Naive thymus-derived CD8-positive, alpha-beta T cell (primary cell): ENCODE measurements around the gene DDX55. TPM values are rescaled to one million over a fixed set of nuclear protein-coding genes. Genes with fewer than 3 reads are reported as not detected.

Experiments
- ATAC-seq, 2 donors: fragments of 150-1000 bp; cut with Tn5 transposase in 1 of 2; sonication (Bioruptor Pico), chemical (Tn5 transposase) in 1 of 2; 1 replicate in 1 of 2; 2 replicates in 1 of 2; pipeline ENCODE4 v1.10.0; 2021; ENCODE audit warnings: mild to moderate bottlenecking in 2 of 2, moderate library complexity in 2 of 2
- POLR2A ChIA-PET: fragments of 350-600 bp; sonication (Branson Sonifier 250); formaldehyde crosslinking; loops from one replicate; lab custom pipeline; 2021; ENCODE audit warnings: antibody characterized with exemption; lab: Charles Lee
- DNase-seq, 10 donors: peaks; one replicate each; pipeline versions ENCODE4 v3.0.0 to v3.0.0-alpha.2; 2020 to 2022
- H3K27ac Mint-ChIP-seq, 10 donors: one replicate each; pipeline ENCODE4 v1.8.0; 2020 to 2022; ENCODE audit warnings: mild to moderate bottlenecking in 10 of 10, mixed read lengths in 10 of 10, moderate library complexity in 4 of 10, inconsistent platforms in 1 of 10
- H3K27me3 Mint-ChIP-seq, 5 donors: one replicate each; pipeline ENCODE4 v1.8.0; 2021 to 2022; ENCODE audit warnings: mixed read lengths in 5 of 5
- H3K36me3 Mint-ChIP-seq, 3 donors: one replicate each; pipeline ENCODE4 v1.8.0; 2020 to 2022; ENCODE audit warnings: mixed read lengths in 3 of 3, mild to moderate bottlenecking in 2 of 3, inconsistent platforms in 1 of 3
- H3K4me1 Mint-ChIP-seq, 4 donors: one replicate each; pipeline ENCODE4 v1.8.0; 2021 to 2022; ENCODE audit warnings: mixed read lengths in 4 of 4
- H3K4me3 Mint-ChIP-seq, 10 donors: one replicate each; pipeline ENCODE4 v1.8.0; 2020 to 2022; ENCODE audit warnings: mild to moderate bottlenecking in 10 of 10, mixed read lengths in 10 of 10, moderate library complexity in 6 of 10, inconsistent platforms in 1 of 10
- H3K9me3 Mint-ChIP-seq, 9 donors: one replicate each; pipeline ENCODE4 v1.8.0; 2020 to 2022; ENCODE audit warnings: mixed read lengths in 9 of 9, mild to moderate bottlenecking in 3 of 9, inconsistent platforms in 1 of 9, moderate library complexity in 1 of 9
- polyA plus RNA-seq, 3 donors: library from polyadenylated mRNA; unstranded; fragments of 300-500 nt; fragmentation: Illumina TruSeq; gene quantifications; one replicate each; pipeline ENCODE4 v1.2.3, GENCODE V29; 2021
- total RNA-seq, 8 experiments: library from RNA in 2 of 8; stranded (reverse) in 2 of 8; gene quantifications; one replicate each; pipeline ENCODE4 v1.2.3 and lab custom pipeline; 2021 to 2026

Gene DDX55
- total and polyA plus RNA-seq, 5 experiments from 2014 or later, result 15.2 to 54.8 (median 24.1) TPM

- peaks cover 0 to 3% (median 0%) of the 10 kb centered on the region in 4 donors for H3K4me1 Mint-ChIP-seq
- POLR2A ChIA-PET, result no interaction called here
Observed at GRCh38 chr12:123617144-123617543, 15.2 kb downstream of the DDX55 start.

GRCh38 chr12:123617580-123617979, 15.7 kb downstream of the DDX55 start:
- H3K36me3 Mint-ChIP-seq, result peaks cover 6 to 92% (median 19%) of the 10 kb centered on the region in 3 donors
- POLR2A ChIA-PET, result no interaction called here
- no peak for ATAC-seq

More at GRCh38 chr12:123617144-123617543, 15.2 kb downstream of the DDX55 start:
- Mint-ChIP-seq H3K27me3 (no peaks in the 10 kb centered on the region), H3K36me3 (peaks cover 6 to 92% (median 21%) of the 10 kb centered on the region in 3 donors), H3K9me3 (no peaks in the 10 kb centered on the region), H3K4me3 (no peak overlapping the region), H3K27ac (peak overlapping the region in 1 of 10 donors; percentile 52)
- no peak for DNase-seq
- ATAC-seq, result no peak

DNA sequence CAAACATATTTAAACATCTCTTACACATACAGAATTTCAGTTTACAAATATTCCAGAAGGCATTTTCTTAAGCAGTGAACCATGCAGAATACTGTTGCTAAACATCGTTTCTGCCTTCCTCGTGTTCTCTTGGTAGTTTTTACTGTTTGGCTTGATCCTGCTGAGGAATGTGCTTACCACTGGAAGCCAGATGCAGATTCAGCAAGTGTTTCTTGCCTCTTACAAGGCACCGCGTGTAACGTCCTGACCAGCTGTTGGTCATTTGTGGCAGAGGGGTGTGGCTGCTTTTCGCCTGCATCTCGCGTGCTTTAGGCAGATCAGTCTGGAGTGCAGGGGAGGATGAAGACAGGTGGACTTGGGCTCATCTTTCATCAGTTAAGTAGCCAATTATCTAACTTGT, 19.2 kb downstream of the DDX55 start:
- POLR2A ChIA-PET, result interaction anchor here (0.8 to 1.3 kb wide), 3 partner anchors 11 to 352 kb away, joined by 3 to 5 read pairs (median 3); partner anchors contain the start of gene DDX55
- Mint-ChIP-seq H3K27me3 (no peaks in the 10 kb centered on the region), H3K27ac (no peak overlapping the region), H3K36me3 (peaks cover 7 to 90% (median 27%) of the 10 kb centered on the region in 3 donors), H3K9me3 (no peaks in the 10 kb centered on the region), H3K4me3 (no peak overlapping the region), H3K4me1 (peaks cover 0 to 5% (median 2%) of the 10 kb centered on the region in 4 donors)
- ATAC-seq, result no peak
- no peak for DNase-seq

More at GRCh38 chr12:123617580-123617979, 15.7 kb downstream of the DDX55 start:
- H3K27me3 Mint-ChIP-seq, result no peaks in the 10 kb centered on the region
- no peaks in the 10 kb centered on the region for H3K9me3 Mint-ChIP-seq
- peak overlapping the region in 2 of 10 donors; percentile 40 to 52 for H3K27ac Mint-ChIP-seq
- H3K4me1 Mint-ChIP-seq, result peaks cover 0 to 3% (median 0%) of the 10 kb centered on the region in 4 donors
- no peak for DNase-seq
- no peak overlapping the region for H3K4me3 Mint-ChIP-seq

- H3K36me3 Mint-ChIP-seq, result peaks cover 13 to 90% (median 31%) of the 10 kb centered on the region in 3 donors
- H3K9me3 Mint-ChIP-seq, result no peaks in the 10 kb centered on the region
- H3K4me3 Mint-ChIP-seq, result peak overlapping the region in 1 of 10 donors; percentile 45
- peak overlapping the region in 2 of 10 donors; percentile 20 to 35 for H3K27ac Mint-ChIP-seq
- no peak for ATAC-seq
- no peaks in the 10 kb centered on the region for H3K27me3 Mint-ChIP-seq
- POLR2A ChIA-PET, result interaction anchor here (0.8 to 1.3 kb wide), 2 partner anchors 10 to 353 kb away, joined by 3 to 5 read pairs; no protein-coding TSS in a partner anchor
- DNase-seq, result no peak
- peaks cover 0 to 5% (median 3%) of the 10 kb centered on the region in 4 donors for H3K4me1 Mint-ChIP-seq
Observed at GRCh38 chr12:123621619-123622530, 20.0 kb downstream of the DDX55 start.

DNA sequence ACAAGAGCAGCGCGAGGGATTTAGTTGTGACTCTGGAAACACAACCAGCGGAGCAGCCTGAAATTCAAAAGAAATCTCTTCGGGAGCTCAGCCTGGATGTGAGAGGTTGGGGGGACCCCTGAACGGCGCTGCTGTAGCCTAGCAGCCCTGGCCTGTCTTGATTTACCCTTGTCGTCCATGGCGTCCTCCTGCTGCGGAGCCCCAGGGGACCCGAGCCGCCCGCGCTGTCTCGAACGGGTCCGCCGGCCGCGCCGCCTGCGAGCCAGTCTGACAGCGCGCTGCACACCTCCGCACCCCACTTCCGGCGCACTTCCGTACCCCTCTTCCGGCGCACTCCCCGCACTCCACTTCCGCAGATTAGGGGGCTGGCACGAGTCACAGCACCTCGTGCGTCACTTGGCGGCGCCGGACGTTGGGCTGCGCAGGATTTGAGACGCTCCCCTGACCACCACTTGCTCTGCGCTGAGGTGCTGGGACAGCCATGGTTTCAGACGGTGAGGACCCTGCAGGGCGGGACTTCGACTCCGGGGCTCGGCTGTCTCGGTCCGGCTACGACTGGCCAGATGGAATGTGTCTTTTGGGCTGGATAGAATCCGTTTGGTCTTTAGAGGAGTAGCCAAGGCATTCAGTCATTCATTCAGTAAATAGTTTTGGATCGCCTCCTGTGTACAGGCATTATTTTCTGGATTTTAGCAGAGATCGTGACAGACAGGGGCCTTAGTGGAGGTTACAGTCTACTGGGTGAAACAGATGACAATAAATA, 31.7 kb downstream of the DDX55 start, which contains the start of the genes EIF2B1 and GTF2H3:
Gene EIF2B1, minus strand, starts transcription at position 308 of the 763 bp plus-strand sequence. Its CDS starts 129 bp downstream, at position 179.
Gene GTF2H3, plus strand, starts transcription at position 451 of the 763 bp plus-strand sequence. Its CDS starts 31 bp downstream, at position 482.
- POLR2A ChIA-PET, result interaction anchor here (0.5 to 2.2 kb wide), 5 partner anchors 31 to 433 kb away, joined by 3 to 8 read pairs (median 5); partner anchors contain the start of genes ATP6V0A2, DDX55, MPHOSPH9 and MTRFR
- Mint-ChIP-seq H3K9me3 (no peaks in the 10 kb centered on the region), H3K27ac (peak within 1 kb of the TSS; percentile 90 to 99 (median 98)), H3K4me3 (peak within 1 kb of the TSS; percentile 92 to 99 (median 95)), H3K36me3 (peaks cover 5 to 35% (median 10%) of the 10 kb centered on the region in 3 donors), H3K4me1 (peaks cover 23 to 36% (median 34%) of the 10 kb centered on the region in 4 donors), H3K27me3 (no peaks in the 10 kb centered on the region)
- DNase-seq, result peak; percentile 89 to 97 (median 96)
- peak; percentile 95 to 97 for ATAC-seq

- no peaks in the 10 kb centered on the region for H3K9me3 Mint-ChIP-seq
- peak overlapping the region; percentile 90 to 99 (median 98) for H3K27ac Mint-ChIP-seq
- no peaks in the 10 kb centered on the region for H3K27me3 Mint-ChIP-seq
- ATAC-seq (no peak), DNase-seq (no peak)
- peaks cover 5 to 29% (median 10%) of the 10 kb centered on the region in 3 donors for H3K36me3 Mint-ChIP-seq
- POLR2A ChIA-PET, result interaction anchor here (0.5 to 2.2 kb wide), 4 partner anchors 12 to 401 kb away, joined by 3 to 5 read pairs (median 4); partner anchors contain the start of genes ATP6V0A2, MPHOSPH9 and MTRFR
- H3K4me3 Mint-ChIP-seq, result peak overlapping the region; percentile 92 to 99 (median 95)
- peaks cover 23 to 36% (median 34%) of the 10 kb centered on the region in 4 donors for H3K4me1 Mint-ChIP-seq
Observed at GRCh38 chr12:123634142-123634561, 32.3 kb downstream of the DDX55 start.

GRCh38 chr12:123643911-123644310, 42.0 kb downstream of the DDX55 start:
- H3K36me3 Mint-ChIP-seq, result peaks cover 0 to 72% (median 15%) of the 10 kb centered on the region in 3 donors
- POLR2A ChIA-PET, result no interaction called here

DNA sequence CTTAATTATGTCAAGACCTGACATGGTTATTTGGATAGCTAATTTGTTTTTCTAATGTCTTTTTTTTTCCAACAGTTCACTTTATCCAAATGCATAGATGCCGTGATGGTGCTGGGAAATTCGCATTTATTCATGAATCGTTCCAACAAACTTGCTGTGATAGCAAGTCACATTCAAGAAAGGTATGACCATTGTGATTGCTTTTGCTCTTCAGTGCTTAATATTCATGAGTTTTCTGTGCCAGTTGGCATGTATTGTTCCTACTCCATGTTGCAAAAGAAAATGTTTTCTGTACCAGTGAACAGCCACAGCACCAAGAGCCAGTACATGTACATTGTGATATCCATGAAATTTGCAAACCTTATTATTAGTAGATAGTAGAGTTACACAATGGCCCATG, 43.5 kb downstream of the DDX55 start:
- peaks cover 0 to 76% (median 15%) of the 10 kb centered on the region in 3 donors for H3K36me3 Mint-ChIP-seq
- no peaks in the 10 kb centered on the region for H3K9me3 Mint-ChIP-seq
- DNase-seq, result no peak
- POLR2A ChIA-PET, result interaction anchor here (0.8 kb wide), 1 partner anchor 11 kb away, joined by 4 read pairs; no protein-coding TSS in a partner anchor
- H3K27me3 Mint-ChIP-seq, result no peaks in the 10 kb centered on the region
- no peak overlapping the region for H3K27ac Mint-ChIP-seq
- H3K4me3 Mint-ChIP-seq, result no peak overlapping the region
- H3K4me1 Mint-ChIP-seq, result peaks cover 0 to 6% (median 3%) of the 10 kb centered on the region in 4 donors
- ATAC-seq, result no peak

More at GRCh38 chr12:123643911-123644310, 42.0 kb downstream of the DDX55 start:
- H3K4me1 Mint-ChIP-seq, result peaks cover 0 to 8% (median 3%) of the 10 kb centered on the region in 4 donors
- H3K27ac Mint-ChIP-seq, result peak overlapping the region in 1 of 10 donors; percentile 9
- DNase-seq (no peak), ATAC-seq (no peak)
- no peaks in the 10 kb centered on the region for H3K27me3 Mint-ChIP-seq
- H3K4me3 Mint-ChIP-seq, result no peak overlapping the region
- H3K9me3 Mint-ChIP-seq, result no peaks in the 10 kb centered on the region

DNA sequence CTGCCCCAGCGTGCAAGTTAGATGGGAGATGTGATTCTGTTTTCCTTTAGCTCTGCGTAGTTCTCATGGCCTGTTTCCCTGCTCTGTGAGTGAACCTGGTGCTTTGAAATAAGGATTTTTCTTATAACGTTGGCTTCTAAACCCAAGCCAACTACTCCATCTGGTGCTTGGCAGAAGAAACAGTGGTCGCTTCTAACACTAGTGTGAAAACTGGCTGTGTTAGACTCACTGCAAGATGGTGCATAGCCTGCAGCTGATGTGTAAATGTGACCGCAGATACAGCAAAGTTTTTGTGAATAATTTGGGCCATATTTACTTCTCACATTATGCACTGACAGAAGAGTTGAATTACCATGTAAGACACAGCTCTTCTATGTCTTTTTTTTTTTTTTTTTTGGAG, 44.0 kb downstream of the DDX55 start:
- Mint-ChIP-seq H3K27ac (no peak overlapping the region), H3K9me3 (no peaks in the 10 kb centered on the region), H3K4me3 (no peak overlapping the region), H3K36me3 (peaks cover 0 to 76% (median 19%) of the 10 kb centered on the region in 3 donors), H3K27me3 (no peaks in the 10 kb centered on the region), H3K4me1 (peaks cover 0 to 6% (median 3%) of the 10 kb centered on the region in 4 donors)
- DNase-seq (no peak), ATAC-seq (no peak)
- POLR2A ChIA-PET, result interaction anchor here (0.8 kb wide), 1 partner anchor 11 kb away, joined by 4 read pairs; no protein-coding TSS in a partner anchor

GRCh38 chr12:123648401-123648800, 46.5 kb downstream of the DDX55 start:
- Mint-ChIP-seq H3K9me3 (no peaks in the 10 kb centered on the region), H3K27me3 (no peaks in the 10 kb centered on the region), H3K4me3 (no peak overlapping the region), H3K4me1 (peaks cover 0 to 3% (median 1%) of the 10 kb centered on the region in 4 donors), H3K27ac (peak overlapping the region in 1 of 10 donors; percentile 2), H3K36me3 (peaks cover 0 to 76% (median 26%) of the 10 kb centered on the region in 3 donors)
- ATAC-seq (no peak), DNase-seq (no peak)
- POLR2A ChIA-PET, result no interaction called here

- ATAC-seq (no peak), DNase-seq (no peak)
- H3K27ac Mint-ChIP-seq, result peak overlapping the region in 2 of 10 donors; percentile 10 to 48
- no peak overlapping the region for H3K4me3 Mint-ChIP-seq
- H3K27me3 Mint-ChIP-seq, result no peaks in the 10 kb centered on the region
- H3K36me3 Mint-ChIP-seq, result peaks cover 0 to 75% (median 19%) of the 10 kb centered on the region in 3 donors
- H3K9me3 Mint-ChIP-seq, result no peaks in the 10 kb centered on the region
- peaks cover 0 to 2% (median 0%) of the 10 kb centered on the region in 4 donors for H3K4me1 Mint-ChIP-seq
- POLR2A ChIA-PET, result no interaction called here
Observed at GRCh38 chr12:123654129-123654701, 52.3 kb downstream of the DDX55 start.
